ENCODE results near the gene ITGB6.

Gene ITGB6

GRCh38 chr2:160139991-160140390 is 60.1 kb downstream of the ITGB6 start:
- TF ChIP-seq, protein P1, sequence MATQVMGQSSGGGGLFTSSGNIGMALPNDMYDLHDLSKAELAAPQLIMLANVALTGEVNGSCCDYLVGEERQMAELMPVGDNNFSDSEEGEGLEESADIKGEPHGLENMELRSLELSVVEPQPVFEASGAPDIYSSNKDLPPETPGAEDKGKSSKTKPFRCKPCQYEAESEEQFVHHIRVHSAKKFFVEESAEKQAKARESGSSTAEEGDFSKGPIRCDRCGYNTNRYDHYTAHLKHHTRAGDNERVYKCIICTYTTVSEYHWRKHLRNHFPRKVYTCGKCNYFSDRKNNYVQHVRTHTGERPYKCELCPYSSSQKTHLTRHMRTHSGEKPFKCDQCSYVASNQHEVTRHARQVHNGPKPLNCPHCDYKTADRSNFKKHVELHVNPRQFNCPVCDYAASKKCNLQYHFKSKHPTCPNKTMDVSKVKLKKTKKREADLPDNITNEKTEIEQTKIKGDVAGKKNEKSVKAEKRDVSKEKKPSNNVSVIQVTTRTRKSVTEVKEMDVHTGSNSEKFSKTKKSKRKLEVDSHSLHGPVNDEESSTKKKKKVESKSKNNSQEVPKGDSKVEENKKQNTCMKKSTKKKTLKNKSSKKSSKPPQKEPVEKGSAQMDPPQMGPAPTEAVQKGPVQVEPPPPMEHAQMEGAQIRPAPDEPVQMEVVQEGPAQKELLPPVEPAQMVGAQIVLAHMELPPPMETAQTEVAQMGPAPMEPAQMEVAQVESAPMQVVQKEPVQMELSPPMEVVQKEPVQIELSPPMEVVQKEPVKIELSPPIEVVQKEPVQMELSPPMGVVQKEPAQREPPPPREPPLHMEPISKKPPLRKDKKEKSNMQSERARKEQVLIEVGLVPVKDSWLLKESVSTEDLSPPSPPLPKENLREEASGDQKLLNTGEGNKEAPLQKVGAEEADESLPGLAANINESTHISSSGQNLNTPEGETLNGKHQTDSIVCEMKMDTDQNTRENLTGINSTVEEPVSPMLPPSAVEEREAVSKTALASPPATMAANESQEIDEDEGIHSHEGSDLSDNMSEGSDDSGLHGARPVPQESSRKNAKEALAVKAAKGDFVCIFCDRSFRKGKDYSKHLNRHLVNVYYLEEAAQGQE (IDR thresholded peaks at IDR 0.05; ENCODE audit: insufficient replicate concordance, low read depth), result no peak
- TF ChIP-seq GABPA (IDR thresholded peaks at IDR 0.05; ENCODE audit: low read depth) (no peak), SPI1 (IDR thresholded peaks at IDR 0.05; ENCODE audit: borderline replicate concordance, low read depth) (no peak)
- DNase-seq (ENCODE audit: low read depth in 1 of 2, low spot score in 1 of 2), result no peak
- Histone ChIP-seq H3K4me3 (replicated peaks; ENCODE audit: insufficient read depth, low read length) (no peak overlapping the region), H3K27ac (replicated peaks) (no peak overlapping the region), H3K27me3 (ENCODE audit: insufficient read depth, poor library complexity, severe bottlenecking) (peaks cover under 1% of the 10 kb centered on the region)

DNA sequence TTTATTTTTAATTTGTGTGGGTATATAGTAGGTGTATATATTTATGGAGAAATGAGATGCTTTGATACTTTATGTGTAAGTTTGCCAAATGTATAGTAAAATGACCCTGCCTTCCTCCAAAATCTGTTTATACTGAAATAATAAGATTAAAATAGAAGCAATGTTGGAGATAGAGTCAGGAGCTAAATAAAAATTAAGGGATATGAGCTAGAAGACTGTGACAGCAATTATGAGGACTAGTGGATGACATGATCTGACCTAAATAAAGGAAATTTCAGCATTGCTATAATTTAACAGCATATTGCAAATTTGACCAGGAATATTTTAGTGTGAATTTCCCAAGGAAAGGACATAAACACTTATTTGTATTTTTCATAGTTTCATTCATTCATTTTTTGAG is 60.7 kb downstream of the ITGB6 start:
- DNase-seq (ENCODE audit: low read depth in 1 of 2, low spot score in 1 of 2), result no peak
- TF ChIP-seq CTCF (IDR thresholded peaks at IDR 0.05; ENCODE audit: insufficient read depth, low read length), result no peak
- TF ChIP-seq, protein P1 (IDR thresholded peaks at IDR 0.05; ENCODE audit: insufficient replicate concordance, low read depth), result no peak
- TF ChIP-seq SPI1 (IDR thresholded peaks at IDR 0.05; ENCODE audit: borderline replicate concordance, low read depth), result no peak
- TF ChIP-seq GABPA (IDR thresholded peaks at IDR 0.05; ENCODE audit: low read depth), result no peak
- TF ChIP-seq POLR2AphosphoS5 (IDR thresholded peaks at IDR 0.05; ENCODE audit: low read depth), result no peak

GRCh38 chr2:160138406-160138805 is 61.7 kb downstream of the ITGB6 start:
- Histone ChIP-seq H3K27ac (replicated peaks) (no peak overlapping the region), H3K27me3 (ENCODE audit: insufficient read depth, poor library complexity, severe bottlenecking) (no peaks in the 10 kb centered on the region), H3K4me3 (replicated peaks; ENCODE audit: insufficient read depth, low read length) (no peak overlapping the region)
- DNase-seq (ENCODE audit: low read depth in 1 of 2, low spot score in 1 of 2), result no peak
- TF ChIP-seq POLR2AphosphoS5 (IDR thresholded peaks at IDR 0.05; ENCODE audit: low read depth), result no peak
- TF ChIP-seq, protein P1 (IDR thresholded peaks at IDR 0.05; ENCODE audit: insufficient replicate concordance, low read depth), result no peak
- TF ChIP-seq CTCF (IDR thresholded peaks at IDR 0.05; ENCODE audit: insufficient read depth, low read length), result no peak
- no peak for TF ChIP-seq GABPA (IDR thresholded peaks at IDR 0.05; ENCODE audit: low read depth)
- TF ChIP-seq SPI1 (IDR thresholded peaks at IDR 0.05; ENCODE audit: borderline replicate concordance, low read depth), result no peak

More for the DNA sequence above, 60.7 kb downstream of the ITGB6 start:
- H3K27me3 ChIP-seq (ENCODE audit: insufficient read depth, poor library complexity, severe bottlenecking), result no peaks in the 10 kb centered on the region
- H3K4me3 ChIP-seq (replicated peaks; ENCODE audit: insufficient read depth, low read length), result no peak overlapping the region
- no peak overlapping the region for H3K27ac ChIP-seq (replicated peaks)
